ENCODE data around the gene ST6GALNAC4.

ST6GALNAC4 gene

GRCh38 chr9:127961155-127961490, 44.3 kb upstream of the ST6GALNAC4 start:
- no peaks in the 10 kb centered on the region for H3K27me3 ChIP-seq (ENCODE audit: control insufficient read depth, low read length)
- no peak overlapping the region for H3K4me3 ChIP-seq (ENCODE audit: low read length)
- H3K27ac ChIP-seq (ENCODE audit: low read depth, low read length) = no peak overlapping the region
- H3K4me2 ChIP-seq (ENCODE audit: low read length) = no peak overlapping the region
- H3K9me3 ChIP-seq (ENCODE audit: control insufficient read depth, insufficient read depth, low read length) = no peaks in the 10 kb centered on the region
- peaks cover 87% of the 10 kb centered on the region for H3K4me1 ChIP-seq (ENCODE audit: control insufficient read depth, low read length)
- H3K36me3 ChIP-seq (ENCODE audit: control insufficient read depth, low read length) = peaks cover 58% of the 10 kb centered on the region
- H3K9me2 ChIP-seq (replicated peaks; ENCODE audit: control insufficient read depth, low read length) = no peaks in the 10 kb centered on the region
- TF ChIP-seq CTCF (IDR thresholded peaks at IDR 0.05; ENCODE audit: low read depth, low read length, poor library complexity, severe bottlenecking) = no peak
- TF ChIP-seq EZH2phosphoT487 (IDR thresholded peaks at IDR 0.05; ENCODE audit: borderline replicate concordance, low read length) = no peak
- H3F3A ChIP-seq (ENCODE audit: control insufficient read depth, insufficient read depth) = no peaks in the 10 kb centered on the region; the same call in 1 of the 2 replicates
- peaks cover 46% of the 10 kb centered on the region for H4K20me1 ChIP-seq (ENCODE audit: control insufficient read depth, insufficient read depth, low read depth, low read length)
- peaks cover 100% of the 10 kb centered on the region for H3K79me2 ChIP-seq (ENCODE audit: control insufficient read depth, low read length)

- H3K9me2 ChIP-seq (replicated peaks; ENCODE audit: control insufficient read depth, low read length) = no peaks in the 10 kb centered on the region
- peaks cover 50% of the 10 kb centered on the region for H4K20me1 ChIP-seq (ENCODE audit: control insufficient read depth, insufficient read depth, low read depth, low read length)
- H3K4me3 ChIP-seq (ENCODE audit: low read length) = no peak overlapping the region
- peaks cover 62% of the 10 kb centered on the region for H3K36me3 ChIP-seq (ENCODE audit: control insufficient read depth, low read length)
- H3K27me3 ChIP-seq (ENCODE audit: control insufficient read depth, low read length) = no peaks in the 10 kb centered on the region
- H3K79me2 ChIP-seq (ENCODE audit: control insufficient read depth, low read length) = peaks cover 100% of the 10 kb centered on the region
- no peaks in the 10 kb centered on the region; the same call in 1 of the 2 replicates for H3F3A ChIP-seq (ENCODE audit: control insufficient read depth, insufficient read depth)
- no peak overlapping the region for H3K4me2 ChIP-seq (ENCODE audit: low read length)
- no peaks in the 10 kb centered on the region for H3K9me3 ChIP-seq (ENCODE audit: control insufficient read depth, insufficient read depth, low read length)
- TF ChIP-seq CTCF (IDR thresholded peaks at IDR 0.05; ENCODE audit: low read depth, low read length, poor library complexity, severe bottlenecking) = no peak
- no peak for TF ChIP-seq EZH2phosphoT487 (IDR thresholded peaks at IDR 0.05; ENCODE audit: borderline replicate concordance, low read length)
- H3K4me1 ChIP-seq (ENCODE audit: control insufficient read depth, low read length) = peaks cover 87% of the 10 kb centered on the region
- no peak overlapping the region for H3K27ac ChIP-seq (ENCODE audit: low read depth, low read length)
These were observed 43.7 kb upstream of the ST6GALNAC4 start for GRCh38 chr9:127960410-127961154.

- Histone ChIP-seq H3K4me1 (ENCODE audit: control insufficient read depth, low read length) (peaks cover 83% of the 10 kb centered on the region), H3K4me3 (ENCODE audit: low read length) (no peak overlapping the region), H3K4me2 (ENCODE audit: low read length) (no peak overlapping the region), H3K9me3 (ENCODE audit: control insufficient read depth, insufficient read depth, low read length) (no peaks in the 10 kb centered on the region), H3K9me2 (replicated peaks; ENCODE audit: control insufficient read depth, low read length) (no peaks in the 10 kb centered on the region), H3F3A (ENCODE audit: control insufficient read depth, insufficient read depth) (no peaks in the 10 kb centered on the region; the same call in 1 of the 2 replicates), H3K27me3 (ENCODE audit: control insufficient read depth, low read length) (no peaks in the 10 kb centered on the region), H3K27ac (ENCODE audit: low read depth, low read length) (no peak overlapping the region), H3K79me2 (ENCODE audit: control insufficient read depth, low read length) (peaks cover 100% of the 10 kb centered on the region), H4K20me1 (ENCODE audit: control insufficient read depth, insufficient read depth, low read depth, low read length) (peaks cover 44% of the 10 kb centered on the region), H3K36me3 (ENCODE audit: control insufficient read depth, low read length) (peaks cover 62% of the 10 kb centered on the region)
- TF ChIP-seq CTCF (IDR thresholded peaks at IDR 0.05; ENCODE audit: low read depth, low read length, poor library complexity, severe bottlenecking) (no peak), EZH2phosphoT487 (IDR thresholded peaks at IDR 0.05; ENCODE audit: borderline replicate concordance, low read length) (no peak)
These were observed 43.1 kb upstream of the ST6GALNAC4 start for GRCh38 chr9:127959841-127960409.

Data from DOHH2 (cell line).